Sigmoid colon (tissue), 4 donors: ENCODE data around the gene KRTAP2-3.
"Not testable (repeated sequence)": the region's sequence is repeated elsewhere in the genome, so short reads cannot be mapped to it uniquely, and the experiment has no call there.

ENCODE experiments used
- CTCF ChIP-seq, 4 experiments: fragments of 450-650 bp in 3 of 4; fragments of 200-600 bp in 1 of 4; IDR thresholded peaks; one replicate each; pipeline ENCODE4 v1.5.1; 2016 to 2019; ENCODE audit warnings: antibody characterized with exemption in 4 of 4, mild to moderate bottlenecking in 3 of 4, moderate library complexity in 2 of 4
- EP300 ChIP-seq, 4 donors: sonication (generic); formaldehyde crosslinking; IDR thresholded peaks; one replicate each; pipeline ENCODE4 v1.6.1; 2017; ENCODE audit warnings: antibody characterized with exemption in 4 of 4
- POLR2A ChIP-seq, 2 donors: fragments of 450-650 bp; IDR thresholded peaks; one replicate each; pipeline ENCODE4 v1.6.1; 2016; ENCODE audit warnings: antibody characterized with exemption in 2 of 2, mild to moderate bottlenecking in 2 of 2, moderate library complexity in 2 of 2
- POLR2AphosphoS5 ChIP-seq, 4 donors: sonication (generic); formaldehyde crosslinking; IDR thresholded peaks; one replicate each; pipeline ENCODE4 v1.6.1; 2017; ENCODE audit warnings: antibody characterized with exemption in 4 of 4

GRCh38 chr17:41034346-41034935 is 25.5 kb downstream of the KRTAP2-3 start, which contains the start of gene KRTAP1-3:
- not testable (repeated sequence) for TF ChIP-seq CTCF, EP300, POLR2AphosphoS5, POLR2A (IDR thresholded peaks at IDR 0.05)
